Astrocyte (in vitro differentiated cells and primary cell): ENCODE results near the gene TNFRSF12A. TPM values are rescaled to one million over a fixed set of nuclear protein-coding genes. Genes with fewer than 3 reads are reported as not detected.

Experiments used
- DNase-seq: peaks from one replicate; pipeline ENCODE4 v3.0.0-alpha.2; 2010; ENCODE audit warnings: low read depth
- FAIRE-seq: peaks from 2 replicates; lab custom pipeline; 2011; peaks lifted over from hg19 to GRCh38; lab: Jason Lieb, UNC
- H2AFZ ChIP-seq: 2 replicates; pipeline ENCODE4 v1.6.0; 2012; ENCODE audit warnings: low read depth, low read length, inconsistent platforms
- H3K27ac ChIP-seq: 2 replicates; pipeline ENCODE4 v1.5.1; 2011; ENCODE audit warnings: low read depth, low read length, inconsistent platforms
- H3K27me3 ChIP-seq: 2 replicates; pipeline ENCODE4 v1.6.0; 2011; ENCODE audit warnings: low read length, inconsistent platforms; ENCODE audit not compliant: insufficient read depth
- H3K36me3 ChIP-seq: 2 replicates; pipeline ENCODE4 v1.5.1; 2011; ENCODE audit warnings: low read length, inconsistent platforms; ENCODE audit not compliant: insufficient read depth
- H3K4me1 ChIP-seq: 2 replicates; pipeline ENCODE4 v1.5.1; 2011; ENCODE audit warnings: low read length, inconsistent platforms; ENCODE audit not compliant: insufficient read depth
- H3K4me2 ChIP-seq: 2 replicates; pipeline ENCODE4 v1.6.0; 2012; ENCODE audit warnings: low read length, inconsistent platforms
- H3K4me3 ChIP-seq: 2 replicates; pipeline ENCODE4 v1.5.1; 2011; ENCODE audit warnings: low read depth, mild to moderate bottlenecking, low read length, inconsistent platforms; ENCODE audit not compliant: insufficient read depth
- H3K79me2 ChIP-seq: 2 replicates; pipeline ENCODE4 v1.6.0; 2012; ENCODE audit warnings: mild to moderate bottlenecking, low read length, inconsistent platforms; ENCODE audit not compliant: insufficient read depth
- H3K9ac ChIP-seq: 2 replicates; pipeline ENCODE4 v1.6.0; 2012; ENCODE audit warnings: mild to moderate bottlenecking, low read length, inconsistent platforms
- H3K9me3 ChIP-seq: 2 replicates; pipeline ENCODE4 v1.5.1; 2012; ENCODE audit warnings: low read depth, mild to moderate bottlenecking, low read length, inconsistent platforms; ENCODE audit not compliant: insufficient read depth
- H4K20me1 ChIP-seq: 2 replicates; pipeline ENCODE4 v1.6.0; 2012; ENCODE audit warnings: low read length, inconsistent platforms; ENCODE audit not compliant: insufficient read depth
- H3K27ac Mint-ChIP-seq: one replicate; pipeline ENCODE4 v1.8.0; 2021; ENCODE audit warnings: mild to moderate bottlenecking, mixed read lengths; ENCODE audit not compliant: unreplicated experiment
- H3K27me3 Mint-ChIP-seq: one replicate; pipeline ENCODE4 v1.8.0; 2021; ENCODE audit warnings: low read depth, mixed read lengths; ENCODE audit not compliant: unreplicated experiment
- H3K36me3 Mint-ChIP-seq: one replicate; pipeline ENCODE4 v1.8.0; 2021; ENCODE audit warnings: low read depth, mixed read lengths; ENCODE audit not compliant: unreplicated experiment
- H3K4me1 Mint-ChIP-seq: one replicate; pipeline ENCODE4 v1.8.0; 2021; ENCODE audit warnings: low read depth, mixed read lengths; ENCODE audit not compliant: unreplicated experiment
- H3K4me3 Mint-ChIP-seq: one replicate; pipeline ENCODE4 v1.8.0; 2021; ENCODE audit warnings: mild to moderate bottlenecking, moderate library complexity, mixed read lengths; ENCODE audit not compliant: unreplicated experiment
- H3K9me3 Mint-ChIP-seq: one replicate; pipeline ENCODE4 v1.8.0; 2021; ENCODE audit warnings: mild to moderate bottlenecking, mixed read lengths; ENCODE audit not compliant: unreplicated experiment
- CTCF ChIP-seq: IDR thresholded peaks from 2 replicates; pipeline ENCODE4 v1.5.1; 2011; ENCODE audit warnings: low read depth, mild to moderate bottlenecking, inconsistent platforms, low read length, moderate library complexity; ENCODE audit not compliant: insufficient read depth
- EZH2 ChIP-seq: IDR thresholded peaks from 2 replicates; pipeline ENCODE4 v1.6.1; 2012; ENCODE audit warnings: mild to moderate bottlenecking, low read length, inconsistent platforms; ENCODE audit not compliant: insufficient read depth
- total RNA-seq: library from RNA; stranded (reverse); gene quantifications from 2 replicates; pipeline ENCODE4 v1.2.1, GENCODE V29; 2021

Gene TNFRSF12A
- total RNA-seq, 1 donor from 2014 or later, result 262 TPM

- Histone ChIP-seq H4K20me1 (peaks cover 19% of the 10 kb centered on the region), H3K4me3 (peak overlapping the region; percentile 94), H3K9ac (peak overlapping the region; percentile 99), H3K79me2 (peaks cover 5% of the 10 kb centered on the region), H3K36me3 (no peaks in the 10 kb centered on the region), H2AFZ (no peak overlapping the region), H3K9me3 (no peaks in the 10 kb centered on the region), H3K4me1 (peaks cover 29% of the 10 kb centered on the region), H3K27ac (peak overlapping the region; percentile 100), H3K27me3 (no peaks in the 10 kb centered on the region), H3K4me2 (peak overlapping the region; percentile 88)
- peak; percentile 91 for DNase-seq
- peak; percentile 7 for TF ChIP-seq CTCF
- no peak for TF ChIP-seq EZH2
- Mint-ChIP-seq H3K4me3 (peak overlapping the region; percentile 93), H3K9me3 (no peaks in the 10 kb centered on the region), H3K36me3 (peaks cover 6% of the 10 kb centered on the region), H3K27ac (peak overlapping the region; percentile 100), H3K27me3 (no peaks in the 10 kb centered on the region), H3K4me1 (peaks cover 10% of the 10 kb centered on the region)
- no peak for FAIRE-seq
Observed at GRCh38 chr16:3021449-3022207, 1.5 kb downstream of the TNFRSF12A start.

- no peaks in the 10 kb centered on the region for H3K27me3 Mint-ChIP-seq
- no peak overlapping the region for H2AFZ ChIP-seq
- FAIRE-seq, result peak; percentile 50
Observed at GRCh38 chr16:3022208-3022683, 2.1 kb downstream of the TNFRSF12A start.

More at GRCh38 chr16:3022208-3022683, 2.1 kb downstream of the TNFRSF12A start:
- H3K9ac ChIP-seq, result peak overlapping the region; percentile 99
- peak overlapping the region; percentile 94 for H3K4me3 ChIP-seq
- H3K4me2 ChIP-seq, result peak overlapping the region; percentile 88
- DNase-seq, result peak; percentile 92
- peaks cover 29% of the 10 kb centered on the region for H3K4me1 ChIP-seq
- no peaks in the 10 kb centered on the region for H3K9me3 ChIP-seq
- H3K79me2 ChIP-seq, result peaks cover 5% of the 10 kb centered on the region
- H3K36me3 Mint-ChIP-seq, result peaks cover 6% of the 10 kb centered on the region
- H3K27ac Mint-ChIP-seq, result peak overlapping the region; percentile 100
- no peaks in the 10 kb centered on the region for H3K27me3 ChIP-seq
- H3K36me3 ChIP-seq, result no peaks in the 10 kb centered on the region
- no peak for TF ChIP-seq EZH2
- no peak for TF ChIP-seq CTCF
- peaks cover 10% of the 10 kb centered on the region for H3K4me1 Mint-ChIP-seq
- H3K27ac ChIP-seq, result peak overlapping the region; percentile 100
- peaks cover 23% of the 10 kb centered on the region for H4K20me1 ChIP-seq
- no peaks in the 10 kb centered on the region for H3K9me3 Mint-ChIP-seq
- peak overlapping the region; percentile 93 for H3K4me3 Mint-ChIP-seq
